ENCODE results near the gene PERM1.

The PERM1 gene

GRCh38 chr1:934991-935750 is 46.7 kb downstream of the PERM1 start:
- no peak for DNase-seq (ENCODE audit: low read depth, low spot score)

DNA sequence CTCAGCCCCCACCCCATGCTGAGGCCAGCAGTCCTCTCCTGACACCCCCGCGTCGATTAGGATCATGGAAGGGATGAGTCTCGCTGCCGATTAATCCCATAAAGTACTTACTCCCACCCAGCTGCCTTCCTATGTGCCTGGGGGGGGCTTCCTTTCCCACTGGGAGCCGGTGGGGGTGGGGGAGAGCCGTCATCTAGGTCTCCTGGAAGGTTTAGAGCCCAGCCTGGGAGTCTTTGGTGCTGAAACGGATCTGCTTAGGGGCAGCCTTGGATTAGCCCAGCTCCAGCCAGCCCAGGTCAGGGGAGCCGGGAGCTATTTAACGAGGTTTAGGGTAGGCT is 48.3 kb downstream of the PERM1 start:
- no peak for DNase-seq (ENCODE audit: low read depth, low spot score)

DNA sequence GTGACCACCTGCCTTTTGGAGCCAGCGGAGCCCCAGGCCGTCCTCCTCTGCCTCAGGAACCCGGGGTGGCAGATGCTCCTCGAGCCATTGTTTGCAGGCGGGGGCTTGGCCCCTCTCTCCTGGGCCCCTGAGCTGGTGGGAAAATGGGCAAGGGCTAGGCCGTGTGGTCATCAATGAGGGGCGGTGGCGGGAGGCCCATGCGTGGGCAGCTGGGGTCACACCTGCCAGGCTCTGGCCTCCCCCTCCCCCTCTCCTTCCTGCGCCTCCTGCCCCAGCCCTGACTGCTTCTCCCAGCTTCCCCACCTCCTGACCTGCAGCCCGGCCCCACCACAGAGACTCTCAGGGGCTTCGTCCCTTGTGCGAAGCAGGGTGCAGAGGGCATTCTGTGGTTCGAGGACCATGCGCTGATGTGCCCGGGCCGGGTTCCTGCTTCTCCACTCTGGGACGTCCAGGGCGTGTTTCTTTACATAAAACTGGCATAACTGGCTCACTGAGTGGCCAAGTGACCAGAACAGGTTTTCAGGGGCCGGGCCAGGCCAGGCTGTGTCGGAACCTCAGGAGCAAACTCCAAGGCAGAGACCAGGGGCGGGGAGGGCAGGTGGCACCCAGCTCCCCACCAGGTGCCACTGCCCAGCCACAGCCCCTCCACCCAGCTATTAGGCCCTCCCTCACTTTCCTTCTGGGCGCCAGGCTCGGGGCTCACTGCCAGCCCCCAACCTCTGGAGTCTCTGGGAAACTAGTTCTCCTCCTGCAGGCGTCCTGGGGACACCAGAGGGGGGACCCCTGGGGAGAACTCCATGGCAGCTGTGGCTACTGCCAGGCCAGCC is 48.9 kb downstream of the PERM1 start:
- DNase-seq (ENCODE audit: low read depth, low spot score), result no peak

GRCh38 chr1:932173-932510 is 49.8 kb downstream of the PERM1 start:
- DNase-seq (ENCODE audit: low read depth, low spot score), result no peak

DNA sequence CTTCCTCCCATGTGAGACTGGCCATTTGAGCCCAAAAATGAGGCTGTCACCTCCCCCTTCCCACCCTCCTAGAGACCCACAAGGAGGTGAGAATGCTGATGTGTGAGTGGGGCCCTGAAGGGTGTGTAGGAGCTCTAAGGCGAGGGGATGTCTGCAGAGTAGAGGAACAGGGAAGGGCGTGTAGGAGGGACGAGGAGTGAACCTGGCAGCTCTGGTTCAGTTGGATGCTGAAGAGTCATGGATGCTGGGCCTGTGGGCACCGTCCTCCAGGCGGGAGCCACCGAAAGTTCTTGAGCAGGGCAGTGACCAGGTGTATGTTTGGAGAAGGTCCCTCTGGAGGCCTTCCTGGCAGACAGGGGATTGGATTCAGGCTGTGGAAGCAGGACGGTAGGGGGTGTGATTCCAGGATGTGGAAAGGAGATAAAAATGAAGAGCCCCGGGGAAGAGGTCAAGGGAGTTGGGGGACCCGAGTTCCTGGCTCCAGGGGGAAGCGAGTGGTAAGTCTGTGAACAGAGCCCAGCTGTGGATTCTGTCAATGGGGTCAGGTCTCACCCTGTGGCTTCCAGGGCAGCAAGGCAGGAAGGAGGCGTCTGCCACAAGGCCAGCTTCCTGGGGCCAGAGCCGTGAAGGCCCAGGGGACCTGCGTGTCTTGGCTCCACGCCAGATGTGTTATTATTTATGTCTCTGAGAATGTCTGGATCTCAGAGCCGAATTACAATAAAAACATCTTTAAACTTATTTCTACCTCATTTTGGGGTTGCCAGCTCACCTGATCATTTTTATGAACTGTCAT is 50.3 kb downstream of the PERM1 start:
- no peak for DNase-seq (ENCODE audit: low read depth, low spot score)

GRCh38 chr1:930633-931138 is 51.2 kb downstream of the PERM1 start:
- DNase-seq (ENCODE audit: low read depth, low spot score), result no peak

GRCh38 chr1:929712-930632 is 51.9 kb downstream of the PERM1 start:
- no peak for DNase-seq (ENCODE audit: low read depth, low spot score)

DNA sequence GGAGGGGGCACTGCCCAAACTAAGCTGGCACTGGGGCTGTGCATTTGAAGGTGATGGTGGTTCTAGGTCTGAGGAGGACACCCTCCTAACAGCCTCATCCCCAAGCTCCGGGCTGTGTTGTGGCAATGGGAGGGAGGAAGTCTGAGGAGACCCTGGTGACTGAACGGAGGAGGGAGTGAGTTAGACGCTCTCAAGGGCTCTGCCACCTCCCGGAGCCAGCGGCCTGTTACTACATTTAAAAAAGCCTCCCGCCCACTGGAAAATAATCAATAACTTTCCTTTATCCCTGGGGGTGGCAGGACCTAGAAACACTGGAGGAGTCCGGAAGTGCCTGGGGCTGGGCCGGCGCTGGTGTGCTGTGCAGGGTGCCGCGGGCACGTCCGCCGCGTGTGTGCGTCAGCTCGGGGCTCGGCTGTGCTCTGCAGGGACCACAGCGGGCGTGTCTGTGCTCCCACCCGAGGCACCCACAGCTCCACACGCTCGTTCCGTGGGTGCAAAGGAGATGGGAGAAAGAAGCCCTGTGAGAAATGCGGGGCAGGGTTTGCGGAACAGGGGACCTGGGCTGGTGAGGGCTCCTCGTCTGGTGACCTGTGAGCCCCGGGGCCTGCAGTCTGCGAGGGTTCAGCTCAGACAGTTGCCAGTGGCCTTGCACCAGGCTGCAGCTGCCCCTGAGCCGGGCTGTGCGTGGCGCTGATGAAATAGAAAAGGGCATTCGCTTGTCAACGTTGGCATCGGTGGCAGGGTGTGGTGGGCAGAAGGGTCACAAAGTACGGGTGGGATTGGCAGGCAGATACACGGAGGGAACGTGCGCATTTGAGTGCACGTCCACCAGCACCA is 52.9 kb downstream of the PERM1 start:
- no peak for DNase-seq (ENCODE audit: low read depth, low spot score)

DNA sequence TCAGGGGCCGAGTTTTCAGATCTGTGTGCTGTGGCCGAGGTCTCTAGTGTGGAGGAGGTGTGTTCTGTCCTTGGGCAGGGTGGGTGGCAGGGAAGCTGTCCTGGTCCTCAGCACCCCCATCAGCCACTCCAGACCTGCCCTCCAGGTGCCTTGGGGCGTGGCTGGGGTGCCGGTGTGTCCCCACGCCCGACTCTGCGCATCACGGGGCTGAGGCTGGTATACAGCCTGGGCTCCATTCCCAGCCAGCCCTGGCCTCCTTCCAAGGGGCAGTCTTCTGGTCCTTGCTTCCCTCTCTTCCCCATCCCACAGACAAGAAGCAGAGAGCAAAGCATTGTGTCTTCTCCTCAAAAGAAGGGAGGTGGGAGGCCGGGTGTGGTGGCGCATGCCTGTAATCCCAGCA is 54.1 kb downstream of the PERM1 start:
- no peak for DNase-seq (ENCODE audit: low read depth, low spot score)

DNA sequence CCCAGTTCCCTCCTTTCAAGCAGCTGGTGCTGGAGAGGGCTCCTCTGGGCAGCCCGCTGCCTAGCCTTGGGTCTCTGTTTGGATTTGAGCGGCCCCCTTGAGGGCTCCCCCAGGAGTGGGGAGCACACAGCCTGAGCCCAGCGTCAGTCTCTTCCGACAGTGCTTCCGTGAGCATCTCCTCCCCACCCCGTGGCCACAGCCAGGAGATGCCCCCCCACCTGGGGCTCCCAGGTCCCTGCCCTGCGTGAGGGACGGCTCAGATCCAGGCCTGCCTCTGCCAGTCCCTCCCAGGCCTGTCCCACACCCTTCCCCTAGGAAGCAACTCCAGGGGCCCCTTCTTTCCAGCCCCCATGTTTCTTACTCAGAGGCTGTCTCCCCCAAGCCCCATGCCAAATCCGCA is 54.7 kb downstream of the PERM1 start:
- DNase-seq (ENCODE audit: low read depth, low spot score), result no peak

DNA sequence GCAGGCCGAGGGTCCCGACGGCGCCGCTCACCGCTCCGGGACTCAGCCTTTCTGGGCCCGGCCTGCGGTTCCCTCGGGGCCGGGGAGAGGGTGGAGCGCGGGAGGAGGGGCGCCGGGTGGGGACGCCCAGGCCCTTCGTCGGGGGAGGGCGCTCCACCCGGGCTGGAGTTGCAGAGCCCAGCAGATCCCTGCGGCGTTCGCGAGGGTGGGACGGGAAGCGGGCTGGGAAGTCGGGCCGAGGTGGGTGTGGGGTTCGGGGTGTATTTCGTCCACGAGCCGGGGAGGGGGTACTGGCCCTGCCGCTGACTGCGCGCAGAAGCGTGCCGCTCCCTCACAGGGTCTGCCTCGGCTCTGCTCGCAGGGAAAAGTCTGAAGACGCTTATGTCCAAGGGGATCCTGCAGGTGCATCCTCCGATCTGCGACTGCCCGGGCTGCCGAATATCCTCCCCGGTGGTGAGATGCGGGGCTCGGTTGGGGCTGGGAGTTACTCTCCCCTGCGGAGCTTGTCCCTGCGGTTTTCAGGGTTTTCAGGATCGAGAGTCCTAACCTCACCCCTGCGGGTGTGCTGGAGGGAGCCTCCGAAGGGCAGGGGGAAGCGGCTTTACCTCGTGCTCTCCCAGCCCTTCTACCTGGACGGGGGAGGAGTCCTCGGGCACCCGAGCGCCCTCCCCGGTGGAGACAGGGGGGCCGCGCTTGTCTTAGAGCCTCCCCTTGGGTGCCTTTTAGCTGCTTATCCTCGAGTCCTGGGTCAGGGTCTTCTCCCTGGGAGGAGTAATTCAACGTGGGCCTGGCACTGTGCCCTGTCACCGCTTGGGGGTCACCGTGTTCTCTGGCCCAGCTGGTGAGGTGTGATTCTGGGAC is 56.1 kb downstream of the PERM1 start:
- DNase-seq (ENCODE audit: low read depth, low spot score), result no peak
